Measurements from ENCODE around the gene ORC5.

DNA sequence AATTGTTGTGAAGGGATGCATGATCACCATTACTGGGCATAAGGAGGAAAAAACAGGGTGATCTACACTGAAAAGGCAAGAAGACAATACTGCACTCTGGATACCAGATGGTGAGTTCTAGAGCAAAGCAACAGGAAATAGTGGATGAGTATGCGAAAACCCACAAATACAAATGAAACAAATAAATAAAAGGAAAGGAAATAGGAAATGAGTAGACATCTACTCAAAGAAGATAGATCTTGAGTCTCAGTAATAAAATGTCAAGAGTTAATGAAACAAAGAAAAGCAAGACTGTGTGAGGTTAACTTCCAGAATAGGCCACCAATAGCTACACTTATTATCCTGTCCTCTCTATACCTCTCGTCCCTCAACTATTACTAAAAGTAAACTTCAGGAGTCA lies 11.7 kb downstream of the ORC5 start:
- TF ChIP-seq GATA3 (IDR thresholded peaks at IDR 0.05; ENCODE audit: low read depth, low read length) (no peak), GATA2 (IDR thresholded peaks at IDR 0.05; ENCODE audit: low read depth, low read length) (no peak)

Measured in SH-SY5Y (cell line).